CD4-positive, alpha-beta T cell treated with Interleukin-4 for 1 hour (primary cell): Measurements from ENCODE around the gene NODAL.

Experiments
- DNase-seq, 2 donors: peaks; one replicate each; pipeline ENCODE4 v3.0.0-alpha.2; 2020 to 2022

Gene NODAL

DNA sequence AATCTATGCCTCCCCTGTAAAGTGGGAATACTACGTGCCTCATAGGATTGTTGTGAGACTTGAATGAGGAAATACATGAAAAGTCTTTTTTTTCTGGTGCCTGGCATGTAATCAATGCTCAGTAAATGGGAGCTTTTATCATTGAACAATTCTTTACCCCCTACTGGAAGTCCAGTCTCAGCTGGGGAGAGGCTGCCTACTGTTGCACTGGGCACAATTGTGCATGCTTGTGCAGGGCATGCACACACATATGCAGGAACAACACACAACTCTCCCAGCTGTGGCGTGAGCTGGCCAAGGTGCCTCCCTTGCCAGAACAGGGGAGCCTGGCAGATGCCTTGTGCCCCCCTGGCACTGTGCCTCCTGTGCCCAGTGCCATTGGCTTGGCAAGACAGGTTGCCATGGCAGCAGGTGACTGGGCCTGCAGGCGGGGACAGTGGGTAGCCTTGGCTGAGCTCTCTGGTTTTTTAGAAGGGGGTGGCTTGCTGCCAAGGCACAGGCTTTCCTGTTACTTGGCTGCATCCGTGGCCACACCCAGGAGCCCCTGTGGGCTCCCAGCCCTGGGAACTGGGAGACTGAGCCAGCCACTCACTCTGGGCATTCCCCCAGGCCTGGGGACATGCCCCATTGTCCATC lies 21.0 kb upstream of the NODAL start:
- no peak for DNase-seq

- DNase-seq = peak; percentile 39 to 54
Observed at GRCh38 chr10:70461397-70462348, 20.2 kb upstream of the NODAL start.

DNA sequence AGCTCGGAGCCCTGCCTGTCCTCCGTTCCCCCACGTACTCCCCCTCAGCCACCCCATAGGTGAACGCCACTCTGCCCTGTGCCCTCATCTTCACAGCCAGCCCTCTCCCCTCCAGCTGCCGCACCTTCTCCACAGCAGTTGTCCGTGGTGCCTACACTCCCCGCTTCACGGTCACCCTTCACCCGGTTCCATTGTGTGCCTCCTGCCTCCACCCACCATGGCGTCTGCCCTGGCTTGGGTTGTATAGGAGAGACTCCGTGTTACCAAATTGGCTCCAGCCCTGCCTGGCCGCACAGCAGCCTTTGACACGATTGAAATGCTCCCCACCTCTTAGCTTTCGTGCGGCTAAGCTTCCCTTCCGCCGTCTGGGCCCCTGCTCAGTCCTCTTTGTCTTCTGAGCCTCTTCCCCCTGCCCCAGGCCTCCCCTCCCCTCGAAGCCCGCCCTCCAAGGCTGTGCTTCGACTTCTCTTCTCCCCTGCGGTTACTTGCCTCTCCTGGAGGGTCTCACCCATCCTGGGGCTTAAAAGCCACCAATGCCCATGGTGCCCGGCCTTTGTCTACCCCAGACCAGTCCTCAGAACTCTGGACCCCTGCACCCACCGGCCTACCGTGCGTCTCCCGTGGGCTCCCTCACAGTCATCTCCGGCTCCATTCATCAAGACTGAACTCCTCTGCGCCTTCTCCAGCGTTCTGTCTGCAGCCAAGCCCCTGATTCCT lies 18.5 kb upstream of the NODAL start:
- DNase-seq = no peak

GRCh38 chr10:70459061-70459773 lies 17.7 kb upstream of the NODAL start:
- DNase-seq = no peak

DNA sequence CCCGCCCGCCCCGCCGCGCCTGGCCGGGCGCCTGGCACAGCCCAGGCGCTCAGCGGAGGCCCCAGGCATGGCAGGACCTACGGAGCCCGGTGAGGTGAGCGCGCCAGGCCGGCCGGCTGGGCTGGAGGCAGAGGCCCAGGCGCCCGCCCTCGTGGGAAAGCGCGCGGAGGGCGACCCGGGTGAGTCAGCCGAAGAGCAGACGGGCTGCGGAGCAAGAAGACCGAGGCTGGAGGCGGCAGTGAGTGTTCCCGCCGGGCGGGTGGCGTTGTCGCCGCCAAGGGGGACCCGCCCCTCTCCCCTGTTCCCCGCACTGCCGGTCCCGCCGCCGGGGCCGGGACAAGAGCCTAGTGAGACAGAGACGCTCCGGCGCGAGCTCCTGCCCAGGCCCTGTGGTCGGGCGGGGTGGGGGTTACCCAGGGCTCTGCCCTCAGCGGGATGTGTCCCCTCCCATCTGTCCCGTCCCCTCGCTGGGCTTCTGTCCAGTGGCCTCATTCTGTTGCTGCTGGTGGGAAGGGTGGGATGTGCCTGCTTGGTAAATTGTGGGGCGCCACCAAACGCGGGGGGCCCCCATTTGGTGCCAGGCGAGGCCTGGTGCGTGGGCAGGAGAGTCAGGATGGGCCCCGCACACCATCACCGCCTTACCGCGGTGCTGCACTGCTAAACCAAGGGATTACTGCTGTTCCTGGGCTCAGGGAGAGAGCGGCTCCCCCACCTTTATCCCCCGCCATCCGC lies 17.0 kb upstream of the NODAL start:
- DNase-seq = no peak

- DNase-seq = no peak
Observed at GRCh38 chr10:70457759-70458305, 16.4 kb upstream of the NODAL start.

- DNase-seq = no peak
Observed at GRCh38 chr10:70456164-70456563, 14.7 kb upstream of the NODAL start.

GRCh38 chr10:70455213-70455630 lies 13.7 kb upstream of the NODAL start:
- no peak for DNase-seq

DNA sequence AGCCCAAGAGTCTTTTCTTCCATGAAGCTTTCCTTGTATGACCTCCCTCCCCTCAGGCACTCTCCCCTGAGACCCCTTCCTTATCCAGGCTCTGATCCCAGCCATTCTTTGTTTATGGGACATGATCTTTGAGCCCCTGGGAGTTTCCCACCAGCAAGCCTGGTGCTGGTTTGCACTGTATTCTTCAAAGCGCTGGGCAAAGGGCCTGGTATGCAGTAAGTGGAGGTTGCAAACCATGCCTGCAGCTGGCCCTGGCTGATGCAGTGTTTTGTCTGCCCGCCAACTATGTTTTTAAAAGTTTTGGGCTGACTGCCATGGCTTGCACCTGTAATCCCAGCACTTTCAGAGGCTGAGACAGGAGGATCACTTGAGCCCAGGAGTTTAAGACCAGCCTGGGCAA lies 6.8 kb upstream of the NODAL start:
- DNase-seq = no peak

GRCh38 chr10:70445718-70446657 lies 4.5 kb upstream of the NODAL start:
- DNase-seq = no peak

DNA sequence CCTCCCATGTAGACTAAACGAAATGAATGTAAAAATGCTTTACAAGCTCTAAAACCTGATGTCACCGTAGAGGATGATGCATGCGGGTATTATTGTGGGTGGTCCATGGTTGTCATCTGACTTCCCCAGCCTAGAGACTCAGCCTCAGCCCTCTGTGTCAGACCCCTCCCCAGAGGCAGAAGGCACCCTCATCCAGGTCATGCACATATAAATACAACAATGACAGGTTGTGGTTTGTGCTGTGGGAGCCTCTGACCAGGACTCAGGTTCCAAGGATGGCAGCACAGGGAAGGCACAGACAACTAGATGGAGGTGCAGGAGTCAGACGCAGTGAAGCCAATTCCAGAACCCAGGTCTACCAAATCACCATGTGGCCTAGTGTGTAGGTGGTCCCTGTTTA lies 3.3 kb upstream of the NODAL start:
- no peak for DNase-seq

- no peak for DNase-seq
Observed at GRCh38 chr10:70442332-70442988, 979 bp upstream of the NODAL start.

GRCh38 chr10:70441895-70442309 lies 421 bp upstream of the NODAL start:
- no peak for DNase-seq

DNA sequence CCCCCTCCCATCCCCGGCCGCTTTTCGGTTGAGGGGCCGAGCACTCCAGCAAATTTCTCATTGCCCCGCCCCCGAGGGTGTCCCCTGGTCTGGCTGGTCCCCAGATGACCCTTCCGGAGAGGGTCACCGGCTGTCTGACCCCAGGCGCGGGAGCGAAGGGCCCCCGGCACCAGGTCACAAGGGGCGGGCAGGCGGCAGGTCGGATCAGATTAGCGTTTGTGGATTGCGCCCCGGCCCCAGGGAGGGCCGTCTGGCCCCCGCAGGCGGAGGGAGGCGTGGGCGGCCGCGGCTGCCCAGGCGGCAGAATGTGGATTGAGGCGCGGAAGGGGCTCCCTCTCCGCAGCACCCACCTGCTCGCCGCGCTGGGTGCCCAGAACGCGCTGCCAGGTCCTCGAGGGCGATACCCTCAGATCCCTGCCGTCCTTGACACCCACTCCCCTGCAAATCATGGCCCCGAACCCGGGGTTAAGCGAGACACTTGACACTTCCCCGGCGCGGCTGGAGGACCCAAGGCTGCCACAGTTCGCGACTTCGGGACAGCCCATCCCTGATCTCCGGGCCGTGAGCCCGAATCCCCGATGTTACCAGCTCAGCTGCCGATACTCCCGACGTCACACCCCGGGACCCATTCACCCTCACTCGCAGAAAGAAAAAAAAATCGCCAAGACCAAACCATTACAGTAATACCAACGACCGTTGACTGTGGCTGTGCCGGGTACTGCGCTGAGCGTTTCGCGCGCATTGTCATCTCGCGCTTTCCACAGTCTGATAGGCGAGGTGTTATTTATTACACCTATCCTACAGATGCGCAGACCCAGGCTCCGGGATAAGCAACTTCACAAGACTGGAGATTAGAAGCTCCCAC lies 953 bp downstream of the NODAL start:
- no peak for DNase-seq

GRCh38 chr10:70437721-70438120 lies 3.8 kb downstream of the NODAL start:
- DNase-seq = no peak

DNA sequence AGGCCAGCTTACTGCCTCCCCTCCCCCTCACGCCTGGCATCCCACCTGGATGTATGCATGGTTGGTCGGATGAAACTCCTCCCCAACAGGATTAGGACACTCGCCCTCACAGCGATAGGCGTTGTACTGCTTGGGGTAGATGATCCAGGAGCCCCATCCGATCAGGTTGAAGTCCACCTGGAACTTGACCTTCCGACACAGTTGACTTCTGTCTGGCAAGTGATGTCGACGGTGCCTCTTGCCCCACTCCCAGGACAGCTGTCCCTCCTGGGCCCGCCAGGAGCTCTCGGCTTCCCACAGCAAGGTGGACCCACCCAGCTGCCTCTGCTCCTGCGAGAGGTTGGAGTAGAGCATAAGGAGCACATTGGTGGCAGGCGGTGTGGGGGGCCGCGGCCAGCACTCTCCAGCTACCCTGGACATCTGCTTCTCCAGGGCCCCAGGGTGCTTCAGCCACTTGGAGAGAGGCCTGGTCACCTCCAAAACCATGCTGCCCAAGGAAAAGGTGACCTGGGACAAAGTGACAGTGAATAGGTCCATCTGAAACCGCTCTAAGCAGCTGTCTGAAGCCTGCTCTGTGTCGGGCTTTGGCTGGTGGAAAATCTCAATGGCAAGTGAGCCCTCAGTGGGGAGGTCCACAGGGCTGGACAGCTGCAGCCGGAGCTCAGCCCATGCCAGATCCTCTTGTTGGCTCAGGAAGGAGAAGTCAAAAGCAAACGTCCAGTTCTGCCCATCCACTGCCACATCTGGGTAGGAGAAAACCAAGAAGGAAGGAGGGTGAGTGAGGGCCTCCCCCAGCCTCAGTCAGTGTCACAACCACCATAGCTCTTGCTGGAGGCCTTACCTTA lies 6.0 kb downstream of the NODAL start:
- no peak for DNase-seq

- no peak for DNase-seq
Observed at GRCh38 chr10:70433581-70434280, 7.8 kb downstream of the NODAL start.
